NCI-H2029 treated with DMSO at 0.1 percent for 48 hours (cell line): ENCODE measurements around the gene RGS6.
"Not testable (repeated sequence)": the region's sequence is repeated elsewhere in the genome, so short reads cannot be mapped to it uniquely, and the experiment has no call there.

Experiments used
- DNase-seq: peaks from one replicate; lab custom pipeline; 2025; lab: John Stamatoyannopoulos, UW

The RGS6 gene

GRCh38 chr14:72452774-72453173 lies 520.5 kb downstream of the RGS6 start:
- DNase-seq: no peak

- DNase-seq: no peak
Measured at GRCh38 chr14:72454388-72455160, 522.3 kb downstream of the RGS6 start.

- no peak for DNase-seq
Measured at GRCh38 chr14:72457641-72458040, 525.4 kb downstream of the RGS6 start.

GRCh38 chr14:72462056-72462455 lies 529.8 kb downstream of the RGS6 start:
- no peak for DNase-seq

- no peak for DNase-seq
Measured at GRCh38 chr14:72463291-72463866, 531.1 kb downstream of the RGS6 start.

GRCh38 chr14:72464226-72464625 lies 532.0 kb downstream of the RGS6 start:
- no peak for DNase-seq

- DNase-seq: no peak
Measured at GRCh38 chr14:72466325-72466724, 534.1 kb downstream of the RGS6 start.

- DNase-seq: no peak
Measured at GRCh38 chr14:72471346-72471745, 539.1 kb downstream of the RGS6 start.

- DNase-seq: no peak
Measured at GRCh38 chr14:72472845-72473244, 540.6 kb downstream of the RGS6 start.

- no peak for DNase-seq
Measured at GRCh38 chr14:72476657-72477499, 544.6 kb downstream of the RGS6 start.

GRCh38 chr14:72477578-72477977 lies 545.3 kb downstream of the RGS6 start:
- DNase-seq: not testable (repeated sequence)

- DNase-seq: no peak
Measured at GRCh38 chr14:72478471-72478893, 546.3 kb downstream of the RGS6 start.

- DNase-seq: no peak
Measured at GRCh38 chr14:72479461-72479931, 547.3 kb downstream of the RGS6 start.

GRCh38 chr14:72480464-72481243 lies 548.4 kb downstream of the RGS6 start:
- DNase-seq: no peak

- DNase-seq: no peak
Measured at GRCh38 chr14:72483311-72483710, 551.1 kb downstream of the RGS6 start.

GRCh38 chr14:72485695-72486094 lies 553.5 kb downstream of the RGS6 start:
- no peak for DNase-seq

GRCh38 chr14:72488514-72488913 lies 556.3 kb downstream of the RGS6 start:
- no peak for DNase-seq

GRCh38 chr14:72492196-72492595 lies 560.0 kb downstream of the RGS6 start:
- no peak for DNase-seq

GRCh38 chr14:72495668-72496067 lies 563.4 kb downstream of the RGS6 start:
- no peak for DNase-seq

- no peak for DNase-seq
Measured at GRCh38 chr14:72498646-72499045, 566.4 kb downstream of the RGS6 start.

- DNase-seq: no peak
Measured at GRCh38 chr14:72499746-72500145, 567.5 kb downstream of the RGS6 start.
